ENCODE results near the gene RBL1.
A peak's percentile ranks its signal among the peaks of the same experiment; 100 is the strongest.
"Not testable (repeated sequence)": the region's sequence is repeated elsewhere in the genome, so short reads cannot be mapped to it uniquely, and the experiment has no call there.

Gene RBL1

DNA sequence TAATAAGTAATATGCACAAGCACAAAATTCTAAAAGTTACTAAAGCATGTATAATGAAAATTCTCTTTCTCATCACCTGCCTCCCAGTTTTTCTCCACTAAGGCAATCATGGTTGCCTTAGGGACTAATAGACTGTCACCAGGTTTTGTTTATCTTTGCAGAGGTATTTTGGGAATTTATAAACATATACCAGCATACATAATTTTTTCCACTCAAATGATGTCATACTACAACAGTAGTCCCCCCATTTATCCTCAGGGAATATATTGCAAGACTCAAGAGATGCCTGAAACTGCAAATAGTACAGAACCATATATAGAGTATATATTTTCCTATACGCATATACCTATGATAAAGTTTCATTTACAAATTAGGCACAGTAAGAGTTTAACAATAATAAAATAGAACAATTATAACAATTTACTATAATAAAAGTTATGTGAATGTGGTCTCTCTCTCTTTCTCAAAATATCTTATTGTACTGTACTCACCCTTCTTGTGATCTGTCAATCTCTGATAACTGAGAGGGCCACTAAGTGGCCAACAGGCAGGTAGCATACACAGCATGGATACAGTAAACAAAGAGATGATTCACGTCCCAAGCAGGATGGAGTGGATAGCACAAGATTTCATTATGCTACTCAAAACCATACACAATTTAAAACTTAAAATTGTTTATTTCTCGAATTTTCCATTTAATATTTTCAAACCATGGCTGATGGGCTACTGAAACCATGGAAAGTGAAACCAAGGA lies 19.7 kb downstream of the RBL1 start:
- DNase-seq (ENCODE audit: low spot score), result no peak

DNA sequence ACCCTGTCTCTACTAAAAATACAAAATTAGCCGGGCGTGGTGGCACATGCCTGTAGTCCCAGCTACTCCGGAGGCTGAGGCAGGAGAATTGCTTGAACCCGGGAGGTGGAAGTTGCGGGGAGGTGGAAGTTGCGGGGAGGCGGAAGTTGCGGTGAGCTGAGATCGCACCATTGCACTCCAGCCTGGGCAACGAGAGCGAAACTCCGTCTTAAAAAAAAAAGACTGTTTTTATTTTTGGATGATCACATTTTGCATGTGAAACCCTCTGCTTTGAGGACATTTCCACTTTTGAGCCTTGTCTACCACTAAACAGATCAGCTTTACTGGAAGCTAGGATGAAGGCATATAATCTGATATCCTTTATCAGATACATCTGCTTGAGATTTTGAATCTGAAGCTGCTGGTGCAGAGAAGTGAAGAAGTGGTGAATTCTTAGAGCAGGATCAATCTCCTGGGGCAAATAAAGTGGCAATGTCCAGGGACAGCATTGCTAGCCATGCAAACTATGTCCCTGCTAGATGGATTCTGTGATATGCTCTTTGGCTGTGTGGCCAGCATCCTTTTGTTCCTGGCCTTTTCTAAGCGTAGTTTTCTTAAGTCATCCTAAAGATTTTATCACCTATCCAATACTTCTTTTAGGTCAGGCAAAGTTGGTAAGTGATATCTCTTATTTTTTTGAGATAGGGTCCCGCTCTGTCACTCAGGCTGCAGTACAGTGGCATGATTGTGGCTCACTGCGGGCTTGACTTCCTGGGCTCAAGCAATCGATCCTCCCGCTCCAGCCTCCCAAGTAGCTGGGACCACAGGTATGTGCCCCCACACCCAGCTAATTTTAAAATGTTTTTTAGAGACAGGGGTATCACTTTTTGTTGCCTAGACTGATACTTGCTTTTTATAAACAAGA lies 23.3 kb downstream of the RBL1 start:
- DNase-seq (ENCODE audit: low spot score), result no peak

DNA sequence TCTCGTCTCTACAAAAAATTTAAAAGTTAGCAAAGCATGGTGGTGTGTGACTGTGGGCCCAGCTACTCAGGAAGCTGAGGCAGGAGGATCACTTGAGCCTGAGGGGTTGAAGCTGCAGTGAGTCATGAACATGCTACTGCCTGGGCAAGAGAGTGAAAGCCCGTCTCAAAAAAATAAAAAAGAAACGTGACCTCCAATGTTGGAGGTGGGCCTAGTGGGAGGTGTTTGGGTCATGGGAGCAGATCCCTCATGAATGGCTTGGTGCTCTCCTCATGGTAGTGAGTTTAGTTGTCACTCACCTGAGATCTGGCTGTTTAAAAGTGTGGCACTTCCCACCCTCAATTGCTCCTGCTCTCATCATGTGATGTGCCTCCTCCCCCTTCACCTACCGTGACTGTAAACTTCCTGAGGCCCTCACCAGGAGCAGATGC lies 24.3 kb downstream of the RBL1 start:
- DNase-seq (ENCODE audit: low spot score), result peak; percentile 49

DNA sequence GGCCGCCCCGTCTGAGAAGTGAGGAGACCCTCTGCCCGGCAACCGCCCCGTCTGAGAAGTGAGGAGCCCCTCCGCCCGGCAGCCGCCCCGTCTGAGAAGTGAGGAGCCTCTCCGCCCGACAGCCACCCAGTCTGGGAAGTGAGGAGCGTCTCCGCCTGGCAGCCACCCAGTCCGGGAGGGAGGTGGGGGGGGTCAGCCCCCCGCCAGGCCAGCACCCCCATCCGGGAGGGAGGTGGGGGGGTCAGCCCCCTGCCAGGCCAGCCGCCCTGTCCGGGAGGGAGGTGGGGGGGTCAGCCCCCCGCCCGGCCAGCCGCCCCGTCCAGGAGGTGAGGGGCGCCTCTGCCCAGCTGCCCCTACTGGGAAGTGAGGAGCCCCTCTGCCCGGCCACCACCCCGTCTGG lies 26.2 kb downstream of the RBL1 start:
- not testable (repeated sequence) for DNase-seq (ENCODE audit: low spot score)

DNA sequence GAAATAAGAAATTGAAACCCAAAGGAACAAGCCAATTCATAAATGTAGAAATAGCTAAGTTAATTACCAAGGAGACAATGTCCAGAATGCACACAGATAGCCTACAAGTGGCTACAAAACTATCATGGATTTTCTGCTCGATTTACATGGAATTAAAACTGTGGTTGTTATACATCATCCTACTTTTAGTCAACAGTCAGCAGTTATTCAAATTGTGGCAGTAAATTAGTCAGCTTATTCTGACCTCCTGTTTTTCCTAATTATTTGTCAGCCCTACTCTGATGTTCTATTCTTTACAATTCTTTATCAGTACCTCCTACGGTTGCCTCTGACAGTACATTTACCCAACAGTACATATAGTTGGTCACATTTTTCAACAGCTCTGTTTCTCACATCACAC lies 29.6 kb downstream of the RBL1 start:
- no peak for DNase-seq (ENCODE audit: low spot score)

DNA sequence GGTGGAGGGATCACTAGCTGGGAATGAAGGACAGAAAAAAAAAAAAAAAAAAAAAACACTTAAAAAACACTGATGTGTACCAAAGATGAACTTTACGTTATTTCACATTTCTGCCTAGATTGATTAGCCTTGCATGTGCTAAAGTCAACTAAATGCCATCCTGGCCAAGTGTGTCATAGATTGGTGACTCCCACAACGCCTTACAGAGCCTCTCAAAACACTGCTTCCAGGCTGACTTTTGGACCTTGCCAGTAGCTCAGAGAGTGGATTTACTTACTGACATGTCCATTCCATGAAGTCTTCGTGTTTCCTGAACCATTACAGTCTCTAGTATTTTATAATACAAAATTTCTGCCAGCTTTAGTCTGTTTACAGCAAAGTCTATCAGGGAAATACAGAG lies 40.5 kb downstream of the RBL1 start:
- no peak for DNase-seq (ENCODE audit: low spot score)

DNA sequence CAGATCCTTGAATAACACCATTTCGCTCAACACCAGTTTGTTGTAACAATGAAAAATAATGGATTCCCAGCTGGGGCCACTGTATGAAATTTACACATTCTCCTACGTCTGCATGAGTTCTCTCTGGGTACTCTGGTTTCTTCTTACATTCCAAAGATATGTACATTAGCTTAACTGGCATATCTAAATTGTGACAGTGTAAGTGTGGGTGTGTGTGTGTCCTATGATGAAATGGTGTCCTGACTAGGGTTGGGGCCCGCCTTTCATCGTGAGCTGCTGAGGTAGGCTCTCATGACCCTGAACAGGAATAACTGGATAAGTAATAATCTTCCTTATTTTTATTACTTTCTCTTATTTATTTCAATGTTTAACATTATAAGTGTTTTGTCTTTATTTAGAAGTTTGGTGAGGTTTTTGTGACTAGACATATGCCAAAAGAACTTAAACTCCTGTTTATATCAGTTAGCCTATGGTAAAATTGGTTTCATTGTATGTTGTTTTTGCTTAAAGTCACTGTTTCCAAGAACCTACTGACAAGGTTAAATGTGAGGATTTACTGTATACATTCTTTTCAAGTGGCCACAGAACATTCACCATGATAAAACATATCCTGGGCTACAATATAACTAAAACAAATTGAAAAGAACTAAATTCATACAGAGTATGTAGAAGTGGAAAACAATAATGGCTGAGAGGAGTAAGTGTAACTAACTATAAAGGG lies 42.4 kb downstream of the RBL1 start:
- no peak for DNase-seq (ENCODE audit: low spot score)

DNA sequence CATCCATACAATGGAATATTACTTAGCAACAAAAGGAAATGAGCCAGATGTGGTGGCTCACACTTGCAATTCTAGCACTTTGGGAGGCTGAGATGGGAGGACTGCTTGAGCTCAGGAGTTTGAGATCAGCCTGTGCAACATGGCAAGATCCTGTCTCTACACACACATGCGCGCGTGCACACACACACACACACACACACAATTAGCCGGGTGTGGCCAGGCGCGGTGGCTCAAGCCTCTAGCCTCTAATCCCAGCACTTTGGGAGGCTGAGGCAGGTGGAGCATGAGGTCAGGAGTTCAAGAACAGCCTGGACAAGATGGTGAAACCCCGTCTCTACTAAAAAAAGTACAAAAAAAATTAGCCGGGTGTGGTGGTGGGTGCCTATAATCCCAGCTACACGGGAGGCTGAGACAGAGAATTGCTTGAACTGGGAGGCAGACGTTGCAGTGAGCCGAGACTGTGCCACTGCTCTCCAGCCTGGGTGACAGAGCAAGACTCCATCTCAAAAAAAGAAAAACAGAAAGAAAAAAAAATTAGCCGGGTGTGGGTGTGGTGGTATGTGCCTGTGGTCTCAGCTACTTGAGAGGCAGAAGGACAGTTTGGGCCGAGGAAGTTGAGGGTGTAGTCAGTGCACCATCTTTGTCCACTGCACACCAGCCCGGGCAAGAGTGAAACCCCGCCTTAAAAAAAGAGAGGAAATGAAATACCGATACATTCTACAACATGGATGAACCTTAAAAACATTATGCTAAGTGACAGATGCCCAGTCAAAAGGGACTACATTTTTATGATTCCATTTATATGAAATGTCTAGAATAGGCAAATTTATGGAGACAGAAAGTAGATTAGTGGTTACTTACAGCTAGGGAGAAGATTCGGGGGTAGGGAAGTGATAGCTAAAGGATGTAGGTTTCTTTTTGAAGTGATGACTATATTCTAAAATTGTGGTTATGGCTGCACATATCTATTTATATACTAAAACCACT lies 52.5 kb downstream of the RBL1 start:
- DNase-seq (ENCODE audit: low spot score), result no peak

DNA sequence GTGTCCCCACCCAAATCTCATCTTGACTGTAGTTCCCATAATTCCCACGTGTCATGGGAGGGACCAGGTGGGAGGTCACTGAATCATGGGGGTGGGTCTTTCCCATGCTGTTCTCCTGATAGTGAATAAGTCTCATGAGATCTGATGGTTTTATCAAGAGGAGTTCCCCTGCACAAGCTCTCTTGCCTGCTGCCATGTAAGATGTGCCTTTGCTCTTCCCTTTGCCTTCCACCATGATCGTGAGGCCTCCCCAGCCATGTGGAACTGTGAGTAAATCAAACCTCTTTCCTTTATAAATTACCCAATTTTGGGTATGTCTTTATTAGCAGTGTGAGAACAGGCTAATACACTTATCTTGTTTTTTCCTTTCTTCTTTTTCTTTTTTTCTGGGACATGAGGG lies 56.4 kb downstream of the RBL1 start:
- not testable (repeated sequence) for DNase-seq (ENCODE audit: low spot score)

DNA sequence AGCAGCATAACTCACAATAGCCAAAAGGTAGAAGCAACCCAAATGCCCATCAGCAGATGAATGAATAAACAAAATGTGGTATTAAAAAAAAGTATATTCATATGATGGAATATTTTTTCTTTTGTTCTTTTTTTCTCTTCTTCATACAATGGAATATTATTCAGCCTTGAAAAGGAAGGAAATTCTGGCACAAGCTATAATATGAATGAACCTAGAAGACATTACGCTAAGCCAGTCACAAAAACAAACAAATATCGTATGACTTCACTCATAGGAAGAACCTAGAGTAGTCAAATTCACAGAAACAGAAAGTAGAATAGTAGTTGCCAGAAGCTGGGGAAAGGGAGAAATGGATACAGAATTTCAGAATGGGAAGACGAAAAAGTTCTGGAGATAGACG lies 63.7 kb downstream of the RBL1 start:
- DNase-seq (ENCODE audit: low spot score), result no peak

DNA sequence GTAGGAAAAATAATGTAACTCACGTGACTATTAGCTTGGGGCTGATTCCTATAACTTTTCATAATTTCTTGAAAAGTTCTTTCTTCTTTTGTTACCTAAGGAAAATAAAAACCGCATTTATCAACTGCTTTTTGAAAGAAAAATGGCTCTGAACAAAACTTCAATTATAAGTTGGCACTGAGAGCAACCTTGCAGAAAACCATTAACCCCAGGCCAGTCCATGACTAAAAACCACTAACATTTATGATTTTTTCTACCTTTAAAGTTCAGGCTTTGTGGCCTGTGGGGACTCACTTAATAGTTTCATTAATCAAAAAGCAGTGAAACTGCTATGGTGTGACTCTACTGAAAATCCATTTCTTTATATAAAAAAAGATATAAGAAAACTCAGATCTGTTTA lies 75.2 kb downstream of the RBL1 start:
- DNase-seq (ENCODE audit: low spot score), result no peak

DNA sequence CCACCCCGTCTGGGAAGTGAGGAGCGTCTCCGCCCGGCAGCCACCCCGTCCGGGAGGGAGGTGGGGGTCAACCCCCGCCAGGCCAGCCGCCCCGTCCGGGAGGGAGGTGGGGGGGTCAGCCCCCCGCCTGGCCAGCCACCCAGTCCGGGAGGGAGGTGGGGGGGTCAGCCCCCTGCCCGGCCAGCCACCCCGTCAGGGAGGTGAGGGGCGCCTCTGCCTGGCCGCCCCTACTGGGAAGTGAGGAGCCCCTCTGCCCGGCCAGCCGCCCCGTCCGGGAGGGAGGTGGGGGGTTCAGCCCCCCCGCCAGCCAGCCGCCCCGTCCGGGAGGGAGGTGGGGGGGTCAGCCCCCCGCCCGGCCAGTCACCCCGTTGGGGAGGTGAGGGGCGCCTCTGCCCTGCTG lies 83.2 kb downstream of the RBL1 start:
- DNase-seq (ENCODE audit: low spot score), result not testable (repeated sequence)

DNA sequence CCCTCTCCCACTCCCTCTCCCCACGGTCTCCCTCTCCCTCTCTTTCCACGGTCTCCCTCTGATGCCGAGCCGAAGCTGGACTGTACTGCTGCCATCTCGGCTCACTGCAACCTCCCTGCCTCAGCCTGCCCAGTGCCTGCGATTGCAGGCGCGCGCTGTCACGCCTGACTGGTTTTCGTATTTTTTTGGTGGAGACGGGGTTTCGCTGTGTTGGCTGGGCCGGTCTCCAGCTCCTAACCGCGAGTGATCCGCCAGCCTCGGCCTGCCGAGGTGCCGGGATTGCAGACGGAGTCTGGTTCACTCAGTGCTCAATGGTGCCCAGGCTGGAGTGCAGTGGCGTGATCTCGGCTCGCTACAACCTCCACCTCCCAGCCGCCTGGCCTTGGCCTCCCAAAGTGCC lies 83.9 kb downstream of the RBL1 start:
- DNase-seq (ENCODE audit: low spot score), result not testable (repeated sequence)

DNA sequence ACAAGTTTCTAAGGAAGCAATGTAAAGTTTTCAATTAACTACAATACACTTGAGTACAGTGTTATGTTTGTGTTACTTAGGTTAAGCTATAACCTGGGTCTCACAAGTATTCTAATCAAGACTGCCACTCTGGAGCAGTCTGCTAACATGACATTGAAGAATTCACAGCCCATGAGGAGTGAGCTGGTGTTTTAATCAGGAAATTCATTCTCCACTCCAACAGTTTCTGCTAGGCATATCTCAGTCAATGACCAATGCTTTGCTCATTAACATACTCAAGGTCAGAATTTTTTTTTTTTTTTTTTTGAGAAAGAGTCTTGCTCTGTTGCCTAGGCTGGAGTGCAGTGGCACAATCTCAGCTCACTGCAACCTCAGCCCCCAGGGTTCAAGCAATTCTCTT lies 84.7 kb downstream of the RBL1 start:
- DNase-seq (ENCODE audit: low spot score), result peak; percentile 15

DNA sequence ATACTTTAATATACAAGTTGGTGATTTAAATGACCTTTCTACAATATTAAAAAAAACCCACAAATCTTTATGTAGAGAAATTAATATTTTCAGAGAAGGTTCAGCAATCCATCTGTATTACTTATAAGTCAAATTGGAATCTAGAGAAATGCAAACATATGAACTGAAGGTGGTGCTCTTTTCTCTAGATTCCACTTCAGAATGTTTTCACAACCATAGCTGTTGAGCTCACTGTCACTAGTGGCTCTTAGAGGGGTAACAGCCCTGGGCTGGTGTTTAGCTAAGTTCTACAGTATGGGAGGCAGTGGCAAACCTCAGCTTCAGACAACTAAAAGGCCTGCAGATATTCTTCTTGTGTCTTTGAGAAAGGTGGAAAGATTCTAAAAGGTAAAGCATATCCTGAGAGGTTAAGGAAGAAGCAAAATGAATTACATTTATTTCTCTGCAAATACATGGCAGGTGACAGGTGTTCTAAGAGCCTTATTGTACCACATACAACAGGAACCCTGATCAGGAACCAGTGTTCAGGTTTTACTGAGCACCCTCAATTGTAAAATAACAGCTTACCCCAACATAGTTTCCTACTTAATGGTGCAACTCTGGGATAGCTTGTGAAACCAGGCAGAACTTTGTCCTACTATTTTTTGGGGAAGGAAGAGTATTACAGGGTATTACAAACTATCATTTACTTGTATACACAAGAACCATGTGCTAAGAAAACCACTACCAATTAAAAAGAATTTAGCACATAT lies 87.7 kb downstream of the RBL1 start:
- peak; percentile 36 for DNase-seq (ENCODE audit: low spot score)

DNA sequence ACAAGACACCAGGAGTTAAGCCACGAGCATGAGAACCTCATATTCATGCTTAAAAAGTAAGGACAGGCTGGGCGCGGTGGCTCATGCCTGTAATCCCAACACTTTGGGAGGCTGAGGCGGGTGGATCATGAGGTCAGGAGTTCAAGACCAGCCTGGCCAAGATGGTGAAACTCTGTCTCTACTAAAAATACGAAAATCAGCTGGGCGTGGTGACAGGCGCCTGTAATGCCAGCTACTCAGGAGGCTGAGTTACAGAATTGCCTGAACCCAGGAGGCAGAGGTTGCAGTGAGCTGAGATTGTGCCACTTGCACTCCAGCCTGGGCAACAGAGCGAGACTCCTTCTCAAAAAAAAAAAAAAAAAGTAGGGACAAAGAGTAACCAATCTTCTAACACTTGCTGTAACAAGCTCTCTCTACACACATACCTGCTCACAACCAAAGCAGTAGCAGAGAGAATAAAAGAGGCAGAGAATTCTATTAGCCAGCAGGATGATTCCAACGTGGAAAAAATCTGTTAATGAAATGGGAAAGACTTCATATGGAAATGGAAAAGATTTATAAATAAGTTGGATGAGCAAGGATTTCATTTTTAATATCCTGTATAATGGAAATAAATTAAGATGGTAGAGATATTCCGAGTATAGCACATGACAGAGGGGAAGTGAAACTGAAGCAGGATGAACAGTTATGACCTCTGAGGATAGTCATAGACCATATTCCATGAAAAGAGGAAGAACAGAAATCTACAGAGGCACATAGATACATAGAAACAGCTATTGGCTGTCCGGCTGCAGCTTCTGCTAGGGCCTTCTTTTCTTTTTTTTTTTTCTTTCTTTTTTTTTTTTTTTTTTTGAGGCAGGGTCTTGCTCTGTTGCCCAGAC lies 90.5 kb downstream of the RBL1 start:
- not testable (repeated sequence) for DNase-seq (ENCODE audit: low spot score)

DNA sequence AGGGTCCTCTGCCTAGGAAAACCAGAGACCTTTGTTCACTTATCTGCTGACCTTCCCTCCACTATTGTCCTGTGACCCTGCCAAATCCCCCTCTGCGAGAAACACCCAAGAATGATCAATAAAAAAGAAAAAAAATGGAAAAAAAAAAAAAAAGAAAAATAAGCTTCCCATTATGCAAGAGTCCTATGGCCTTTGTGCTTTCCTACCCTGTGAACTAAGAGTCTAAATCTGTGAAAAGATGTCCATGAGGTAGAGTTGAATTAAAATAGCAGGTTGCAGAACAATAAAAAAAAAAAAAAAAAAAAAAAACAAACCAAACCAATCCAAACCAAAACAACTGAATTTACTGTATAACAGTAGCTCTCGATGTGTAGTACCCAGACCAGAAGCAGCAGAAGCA lies 94.2 kb downstream of the RBL1 start:
- DNase-seq (ENCODE audit: low spot score), result not testable (repeated sequence)

DNA sequence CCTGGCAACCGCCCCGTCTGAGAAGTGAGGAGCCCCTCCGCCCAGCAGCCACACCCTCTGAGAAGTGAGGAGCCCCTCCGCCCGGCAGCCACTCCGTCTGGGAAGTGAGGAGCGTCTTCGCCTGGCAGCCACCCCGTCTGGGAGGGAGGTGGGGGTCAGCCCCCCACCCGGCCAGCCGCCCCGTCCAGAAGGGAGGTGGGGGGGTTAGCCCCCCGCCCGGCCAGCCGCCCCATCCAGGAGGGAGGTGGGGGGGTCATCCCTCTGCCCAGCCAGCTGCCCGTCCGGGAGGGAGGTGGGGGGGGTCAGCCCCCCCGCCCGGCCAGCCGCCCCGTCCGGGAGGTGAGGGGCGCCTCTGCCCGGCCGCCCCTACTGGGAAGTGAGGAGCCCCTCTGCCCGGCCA lies 95.6 kb downstream of the RBL1 start:
- DNase-seq (ENCODE audit: low spot score), result not testable (repeated sequence)

DNA sequence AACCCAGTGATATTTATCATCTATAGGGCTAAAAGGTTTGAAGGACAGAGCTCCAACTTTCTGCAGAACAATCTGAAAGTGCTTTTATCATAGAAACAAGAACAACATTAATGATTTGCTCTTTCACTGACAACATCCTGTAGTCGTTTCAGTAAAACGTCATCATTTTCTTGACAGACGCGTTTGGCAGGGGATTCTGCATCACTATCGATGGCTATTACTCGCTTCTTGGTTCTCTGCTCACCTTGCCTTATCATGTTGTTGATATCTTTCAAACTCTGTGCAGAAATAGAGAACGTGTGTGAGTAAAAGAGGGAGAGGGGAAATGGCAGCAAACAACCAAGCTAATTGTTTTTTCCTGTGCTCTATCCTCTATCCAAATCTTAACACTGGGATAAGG lies 97.1 kb downstream of the RBL1 start:
- DNase-seq (ENCODE audit: low spot score), result no peak

DNA sequence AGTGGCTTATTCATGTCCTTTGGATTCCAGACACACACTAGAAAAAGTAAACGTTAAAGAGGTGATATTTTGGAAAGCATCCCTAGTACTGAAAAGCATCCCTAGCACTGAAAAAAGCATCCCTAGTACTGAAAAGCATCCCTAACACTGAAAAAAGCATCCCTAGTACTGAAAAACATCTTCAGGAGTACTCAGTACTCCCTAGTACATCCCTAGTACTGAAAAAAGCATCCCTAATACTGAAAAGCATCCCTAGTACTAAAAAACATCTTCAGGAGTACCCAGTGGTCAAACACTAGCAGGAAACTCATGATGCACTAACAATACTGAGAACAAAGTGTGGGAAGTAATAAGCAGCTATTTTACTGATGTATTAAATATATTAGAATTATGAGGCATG lies 98.7 kb downstream of the RBL1 start:
- no peak for DNase-seq (ENCODE audit: low spot score)
